GM12878 (cell line): Measurements from ENCODE around the gene NAA15. TPM values are rescaled to one million over a fixed set of nuclear protein-coding genes. Genes with fewer than 3 reads are reported as not detected.
A peak's percentile ranks its signal among the peaks of the same experiment; 100 is the strongest.

ENCODE experiments used
- BACH1 ChIP-seq: fragments of 450-650 bp; IDR thresholded peaks from 2 replicates; pipeline ENCODE4 v1.6.1; 2017; ENCODE audit warnings: mild to moderate bottlenecking, borderline replicate concordance
- BCL11A ChIP-seq: IDR thresholded peaks from 2 replicates; pipeline ENCODE4 v1.6.1; 2011; ENCODE audit warnings: low read depth, low read length
- CBX5 ChIP-seq: sonication (generic); IDR thresholded peaks from 2 replicates; pipeline ENCODE4 v1.6.1; 2016; ENCODE audit warnings: low read depth, moderate library complexity, mild to moderate bottlenecking, inconsistent platforms
- CHD4 ChIP-seq: fragments of 200-600 bp; sonication (generic); IDR thresholded peaks from 2 replicates; pipeline ENCODE4 v1.6.1; 2016; ENCODE audit warnings: mild to moderate bottlenecking
- ESRRA ChIP-seq: IDR thresholded peaks from 2 replicates; pipeline ENCODE4 v1.6.1; 2012; ENCODE audit warnings: mild to moderate bottlenecking, low read length, improper control_type of control experiment
- GABPA ChIP-seq: IDR thresholded peaks from 2 replicates; pipeline ENCODE4 v1.6.1; 2014; ENCODE audit warnings: antibody characterized with exemption, low read depth, mild to moderate bottlenecking, inconsistent platforms
- GATAD2B ChIP-seq: fragments of 450-650 bp; conservative IDR thresholded peaks from 2 replicates; pipeline ENCODE4 v1.6.1; 2017; ENCODE audit warnings: low read depth, mild to moderate bottlenecking, moderate library complexity
- HCFC1 ChIP-seq: fragments of 150-350 bp; IDR thresholded peaks from 2 replicates; pipeline ENCODE4 v1.6.1; 2014; ENCODE audit warnings: low read length
- HDGF ChIP-seq: fragments of 450-650 bp; IDR thresholded peaks from 2 replicates; pipeline ENCODE4 v1.6.1; 2016; ENCODE audit warnings: antibody characterized with exemption
- KAT2A ChIP-seq: conservative IDR thresholded peaks from 2 replicates; pipeline ENCODE4 v1.6.1; 2011; ENCODE audit warnings: low read depth, low read length; ENCODE audit not compliant: control insufficient read depth
- MEF2A ChIP-seq: IDR thresholded peaks from 2 replicates; pipeline ENCODE4 v1.6.1; 2011; ENCODE audit warnings: low read depth, mild to moderate bottlenecking, low read length, moderate library complexity; ENCODE audit not compliant: insufficient read depth
- MTA3 ChIP-seq: IDR thresholded peaks from 2 replicates; pipeline ENCODE4 v1.6.1; 2012; ENCODE audit warnings: low read length, inconsistent platforms, borderline replicate concordance
- NFIC ChIP-seq: IDR thresholded peaks from 2 replicates; pipeline ENCODE4 v1.6.1; 2012; ENCODE audit warnings: low read depth, mild to moderate bottlenecking, inconsistent platforms, low read length, moderate library complexity
- NFXL1 ChIP-seq: fragments of 450-650 bp; IDR thresholded peaks from 2 replicates; pipeline ENCODE4 v1.6.1; 2017; ENCODE audit warnings: antibody characterized with exemption, mild to moderate bottlenecking, borderline replicate concordance
- NR2C1 ChIP-seq: fragments of 450-650 bp; IDR thresholded peaks from 2 replicates; pipeline ENCODE4 v1.6.1; 2017; ENCODE audit warnings: antibody characterized with exemption, mild to moderate bottlenecking, moderate library complexity
- POU2F2 ChIP-seq: IDR thresholded peaks from 3 replicates; pipeline ENCODE4 v1.6.1; 2011; ENCODE audit warnings: low read depth, mild to moderate bottlenecking, low read length, borderline replicate concordance
- RAD21 ChIP-seq: IDR thresholded peaks from 2 replicates; pipeline ENCODE4 v1.6.1; 2011; ENCODE audit warnings: mild to moderate bottlenecking, low read depth, low read length, moderate library complexity; ENCODE audit not compliant: insufficient read depth
- RAD51 ChIP-seq: fragments of 450-650 bp; IDR thresholded peaks from 2 replicates; pipeline ENCODE4 v1.6.1; 2016; ENCODE audit warnings: moderate library complexity, mild to moderate bottlenecking, inconsistent platforms
- REST ChIP-seq: IDR thresholded peaks from 2 replicates; pipeline ENCODE4 v1.6.1; 2012; ENCODE audit warnings: mild to moderate bottlenecking, low read depth, low read length
- SKIL ChIP-seq: fragments of 450-650 bp; IDR thresholded peaks from 2 replicates; pipeline ENCODE4 v1.6.1; 2017; ENCODE audit warnings: mild to moderate bottlenecking, low read depth, inconsistent platforms; ENCODE audit not compliant: poor library complexity, severe bottlenecking
- SREBF1 ChIP-seq: IDR thresholded peaks from 2 replicates; pipeline ENCODE4 v1.6.1; 2012; ENCODE audit warnings: mild to moderate bottlenecking, low read length
- SRF ChIP-seq, 2 experiments: IDR thresholded peaks; 2 replicates each; pipeline ENCODE4 v1.6.1; 2011; ENCODE audit warnings: low read depth in 2 of 2, low read length in 2 of 2, mild to moderate bottlenecking in 1 of 2, moderate library complexity in 1 of 2
- TAF1 ChIP-seq: IDR thresholded peaks from 2 replicates; pipeline ENCODE4 v1.6.1; 2011; ENCODE audit warnings: mild to moderate bottlenecking, low read depth, low read length, borderline replicate concordance
- USF2 ChIP-seq: IDR thresholded peaks from 2 replicates; pipeline ENCODE4 v1.6.1; 2011; ENCODE audit warnings: low read depth, low read length, improper control_type of control experiment, borderline replicate concordance
- YY1 ChIP-seq: IDR thresholded peaks from 2 replicates; pipeline ENCODE4 v1.6.1; 2011; ENCODE audit warnings: low read depth, mild to moderate bottlenecking, low read length
- polyA plus RNA-seq, 11 experiments: library from polyadenylated mRNA; depleted of rRNA in 4 of 11; unstranded in 6 of 11; stranded (reverse) in 5 of 11; fragments of >200 nt; fragmentation: Nextera tagmentation in 4 of 11; fragmentation: Illumina TruSeq in 1 of 11; extraction: Ambion mirVana in 4 of 11; extraction: Trizol in 1 of 11; gene quantifications; 1 replicate in 1 of 11; 2 replicates in 10 of 11; pipeline versions ENCODE4 v1.2.1 to v1.2.3, GENCODE V29; 2011 to 2016; ENCODE audit warnings: inconsistent platforms in 2 of 11, missing spikeins in 2 of 11, low read depth in 1 of 11
- total RNA-seq, 4 experiments: library from RNA; depleted of rRNA in 3 of 4; stranded (reverse); fragments of >200 nt in 3 of 4; fragmentation: Illumina TruSeq in 1 of 4; extraction: Trizol in 1 of 4; gene quantifications; 2 replicates each; pipeline versions ENCODE4 v1.2.1 to v1.2.3, GENCODE V29; 2013 to 2021

Gene NAA15
- total and polyA plus RNA-seq, 10 of the 15 experiments (the other 5 are each of a cell fraction or from before 2014, with no cell fraction given), result 24.3 to 93.1 (median 51.9) TPM

GRCh38 chr4:139266583-139267257 is 34.6 kb upstream of the NAA15 start (continued):
- peak; percentile 94 for TF ChIP-seq SKIL
- peak; percentile 72; the same call in 2 of the 3 replicates for TF ChIP-seq POU2F2
- no peak for TF ChIP-seq CHD4
- TF ChIP-seq BCL11A, result peak; percentile 72; the same call in 1 of the 2 replicates
- 0 out of 2 replicates have a peak, but pooled peaks have one; percentile 11 for TF ChIP-seq BACH1
- TF ChIP-seq ESRRA, result 0 out of 2 replicates have a peak, but pooled peaks have one; percentile 33
- no peak for TF ChIP-seq SRF (IDR thresholded peaks at IDR 0.05; ENCODE audit: low read depth in 2 of 2, low read length in 2 of 2)
- TF ChIP-seq MEF2A, result peak; percentile 79
- peak; percentile 78 for TF ChIP-seq GATAD2B
- peak; percentile 81; the same call in 1 of the 2 replicates for TF ChIP-seq CBX5
- no peak for TF ChIP-seq SREBF1
- 0 out of 2 replicates have a peak, but pooled peaks have one; percentile 38 for TF ChIP-seq REST
- peak; percentile 66; the same call in 1 of the 2 replicates for TF ChIP-seq GABPA
- peak; percentile 81; the same call in 1 of the 2 replicates for TF ChIP-seq MTA3
- TF ChIP-seq KAT2A, result no peak
- TF ChIP-seq YY1, result 0 out of 2 replicates have a peak, but pooled peaks have one; percentile 41
- no peak for TF ChIP-seq HDGF
- peak; percentile 72; the same call in 1 of the 2 replicates for TF ChIP-seq TAF1
- TF ChIP-seq NFIC, result peak; percentile 98
- no peak for TF ChIP-seq NFXL1
- TF ChIP-seq RAD21, result no peak
- peak; percentile 87 for TF ChIP-seq NR2C1
- no peak for TF ChIP-seq HCFC1
- peak; percentile 92 for TF ChIP-seq USF2
- TF ChIP-seq RAD51, result peak; percentile 97
